Measurements from ENCODE around the gene UFD1. TPM values are rescaled to one million over a fixed set of nuclear protein-coding genes. Genes with fewer than 3 reads are reported as not detected.

The UFD1 gene
- total RNA-seq, 1 donor = 44.9 TPM

DNA sequence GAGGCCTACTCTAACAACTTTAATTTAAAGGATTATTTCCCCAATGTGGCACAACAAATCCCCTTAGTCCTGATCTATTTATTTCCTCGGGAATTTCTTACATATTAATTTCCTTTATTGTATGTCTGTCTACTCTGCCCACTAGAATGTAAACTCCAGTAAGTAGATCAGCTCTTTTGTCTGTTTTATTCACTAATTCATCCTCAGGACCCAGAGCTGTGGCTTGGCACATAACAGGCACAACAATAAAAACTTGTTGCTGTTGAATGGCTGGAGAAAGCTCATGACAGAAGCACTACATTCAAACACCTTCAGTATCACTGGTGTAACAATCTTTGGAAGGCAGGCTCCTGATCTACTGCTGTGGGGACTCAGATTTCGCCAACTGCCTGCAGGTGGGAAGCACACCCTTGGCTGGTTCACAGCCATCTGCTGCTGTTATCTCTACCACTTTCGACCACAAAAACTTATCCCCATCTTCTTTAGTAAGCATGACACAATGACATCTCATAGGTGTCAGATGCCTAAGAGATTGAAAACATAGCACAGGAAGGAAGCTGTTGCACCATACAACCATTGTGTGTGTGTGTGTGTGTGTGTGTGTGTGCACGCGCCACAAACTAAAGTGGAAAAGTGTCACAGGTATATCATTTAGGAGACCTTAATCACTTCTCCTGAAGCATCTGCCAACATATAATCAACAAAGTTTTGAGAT is 59.4 kb downstream of the UFD1 start:
- TF ChIP-seq, protein P1, sequence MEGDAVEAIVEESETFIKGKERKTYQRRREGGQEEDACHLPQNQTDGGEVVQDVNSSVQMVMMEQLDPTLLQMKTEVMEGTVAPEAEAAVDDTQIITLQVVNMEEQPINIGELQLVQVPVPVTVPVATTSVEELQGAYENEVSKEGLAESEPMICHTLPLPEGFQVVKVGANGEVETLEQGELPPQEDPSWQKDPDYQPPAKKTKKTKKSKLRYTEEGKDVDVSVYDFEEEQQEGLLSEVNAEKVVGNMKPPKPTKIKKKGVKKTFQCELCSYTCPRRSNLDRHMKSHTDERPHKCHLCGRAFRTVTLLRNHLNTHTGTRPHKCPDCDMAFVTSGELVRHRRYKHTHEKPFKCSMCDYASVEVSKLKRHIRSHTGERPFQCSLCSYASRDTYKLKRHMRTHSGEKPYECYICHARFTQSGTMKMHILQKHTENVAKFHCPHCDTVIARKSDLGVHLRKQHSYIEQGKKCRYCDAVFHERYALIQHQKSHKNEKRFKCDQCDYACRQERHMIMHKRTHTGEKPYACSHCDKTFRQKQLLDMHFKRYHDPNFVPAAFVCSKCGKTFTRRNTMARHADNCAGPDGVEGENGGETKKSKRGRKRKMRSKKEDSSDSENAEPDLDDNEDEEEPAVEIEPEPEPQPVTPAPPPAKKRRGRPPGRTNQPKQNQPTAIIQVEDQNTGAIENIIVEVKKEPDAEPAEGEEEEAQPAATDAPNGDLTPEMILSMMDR (IDR thresholded peaks at IDR 0.05; ENCODE audit: insufficient read depth, low read depth, low read length) = no peak
- no peak overlapping the region for H3K4me3 ChIP-seq (ENCODE audit: low read depth, low read length)
- peak; percentile 17 for DNase-seq (ENCODE audit: low read depth)

DNA sequence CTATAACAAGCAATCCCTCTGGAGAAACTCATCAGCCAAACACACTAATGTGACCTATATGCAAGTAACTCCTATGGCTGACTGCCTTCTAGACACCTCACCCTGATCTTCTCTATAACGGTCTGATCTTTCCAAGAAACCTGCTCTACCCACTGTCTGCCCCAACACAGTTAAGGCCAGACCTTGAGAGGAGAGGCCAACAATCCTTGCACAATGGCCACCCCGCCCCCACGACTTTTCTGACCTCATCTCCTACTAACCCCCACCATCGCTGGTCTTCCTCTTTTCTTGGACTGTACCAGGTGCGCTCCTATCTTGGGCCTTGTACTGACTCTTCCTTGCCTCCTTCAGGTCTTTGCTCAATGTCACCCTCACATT is 59.9 kb downstream of the UFD1 start:
- H3K4me3 ChIP-seq (ENCODE audit: low read depth, low read length) = no peak overlapping the region
- no peak for DNase-seq (ENCODE audit: low read depth)
- TF ChIP-seq, protein P1 (IDR thresholded peaks at IDR 0.05; ENCODE audit: insufficient read depth, low read depth, low read length) = no peak

DNA sequence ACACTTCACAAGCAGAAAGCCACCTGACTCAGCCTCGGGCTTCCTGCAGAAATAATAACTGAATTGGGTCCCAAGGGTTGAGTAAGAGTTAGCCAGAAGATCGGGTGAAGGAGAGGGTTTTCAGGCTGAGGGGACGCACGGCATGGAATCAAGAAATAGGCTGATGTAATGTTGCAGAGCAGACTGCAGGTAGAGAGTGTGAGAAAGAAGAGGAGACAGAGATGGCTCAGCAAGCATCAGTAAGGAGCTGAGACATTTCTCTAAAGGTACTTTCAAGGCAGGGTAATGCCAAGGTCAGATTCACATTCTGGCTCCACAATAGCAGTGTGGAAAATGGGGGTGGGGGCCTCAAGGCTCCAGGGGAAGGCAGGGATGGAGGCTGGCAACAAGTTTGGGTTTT is 66.1 kb downstream of the UFD1 start:
- TF ChIP-seq, protein P1 (IDR thresholded peaks at IDR 0.05; ENCODE audit: insufficient read depth, low read depth, low read length) = no peak
- no peak for DNase-seq (ENCODE audit: low read depth)
- no peak overlapping the region for H3K4me3 ChIP-seq (ENCODE audit: low read depth, low read length)

- H3K4me3 ChIP-seq (ENCODE audit: low read depth, low read length) = no peak overlapping the region
- TF ChIP-seq, protein P1 (IDR thresholded peaks at IDR 0.05; ENCODE audit: insufficient read depth, low read depth, low read length) = no peak
- no peak for DNase-seq (ENCODE audit: low read depth)
These were observed 66.5 kb downstream of the UFD1 start for GRCh38 chr22:19412478-19412877.

GRCh38 chr22:19411690-19412045 is 67.3 kb downstream of the UFD1 start:
- no peak for DNase-seq (ENCODE audit: low read depth)
- TF ChIP-seq, protein P1 (IDR thresholded peaks at IDR 0.05; ENCODE audit: insufficient read depth, low read depth, low read length) = no peak
- no peak overlapping the region for H3K4me3 ChIP-seq (ENCODE audit: low read depth, low read length)

GRCh38 chr22:19410941-19411689 is 67.9 kb downstream of the UFD1 start:
- H3K4me3 ChIP-seq (ENCODE audit: low read depth, low read length) = no peak overlapping the region
- TF ChIP-seq, protein P1 (IDR thresholded peaks at IDR 0.05; ENCODE audit: insufficient read depth, low read depth, low read length) = no peak
- DNase-seq (ENCODE audit: low read depth) = no peak
